ENCODE results near the gene GLIPR1. TPM values are rescaled to one million over a fixed set of nuclear protein-coding genes. Genes with fewer than 3 reads are reported as not detected.
A peak's percentile ranks its signal among the peaks of the same experiment; 100 is the strongest.

GLIPR1 gene
- total and polyA plus RNA-seq, 2 donors (not counting 3 experiments of a cell fraction or from before 2014, with no cell fraction given) = 98.8 to 108 TPM

DNA sequence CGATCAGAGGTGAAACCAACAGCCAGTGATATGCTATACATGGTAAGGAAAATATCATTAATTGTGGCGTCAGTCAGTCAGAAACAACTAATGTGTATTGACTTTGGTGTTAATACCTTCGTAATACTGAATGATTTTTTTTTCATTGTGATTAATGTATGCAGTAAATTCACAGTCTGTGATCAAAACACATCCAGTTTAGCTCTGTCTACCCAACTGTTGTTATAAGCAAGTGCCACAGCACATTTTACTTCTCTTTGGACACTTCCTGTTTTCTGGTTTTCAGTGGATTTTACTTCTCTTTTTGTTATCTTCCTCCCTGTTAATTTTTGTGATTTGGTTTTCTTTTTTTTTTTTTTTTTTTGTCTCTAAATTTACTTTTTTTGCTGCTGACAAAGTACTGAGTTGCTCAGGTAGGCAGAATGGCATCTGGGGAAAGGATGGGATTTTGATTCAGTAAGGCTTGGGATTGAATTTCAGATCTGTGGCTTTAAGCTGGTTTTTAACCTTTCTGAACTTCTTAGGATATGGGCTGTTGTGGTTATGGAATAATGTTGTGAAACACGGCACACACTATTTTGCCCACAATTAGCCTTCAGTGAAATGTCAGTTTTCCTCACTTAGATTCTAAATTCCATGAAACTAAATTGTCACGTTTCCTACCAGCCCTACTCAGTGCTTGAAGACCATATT, 604 bp downstream of the GLIPR1 start:
- Histone ChIP-seq H3K36me3 (ENCODE audit: control insufficient read depth in 2 of 2, extremely low read depth in 1 of 2, insufficient read depth in 2 of 2, low read length in 2 of 2) (peaks cover 0 to 2% of the 10 kb centered on the region in 2 experiments), H3K79me2 (ENCODE audit: control insufficient read depth, insufficient read depth, low read length) (peaks cover 36% of the 10 kb centered on the region), H3K9me1 (replicated peaks; ENCODE audit: control insufficient read depth, extremely low read depth, insufficient read depth, low read length) (no peaks in the 10 kb centered on the region), H2AFZ (ENCODE audit: low read depth, low read length) (peak overlapping the region; percentile 33), H3K4me3 (replicated peaks in 1 of 3; ENCODE audit: insufficient read depth in 1 of 3, low read depth in 1 of 3, low read length in 3 of 3) (peak overlapping the region; percentile 37 to 79 (median 47)), H3K4me2 (ENCODE audit: insufficient read depth, low read length) (peak overlapping the region; percentile 98), H3K4me1 (ENCODE audit: control insufficient read depth, extremely low read depth, insufficient read depth, low read length) (peaks cover 29% of the 10 kb centered on the region), H3K27ac (ENCODE audit: insufficient read depth, low read depth, low read length) (peak overlapping the region; percentile 80), H3K9me3 (replicated peaks; ENCODE audit: control insufficient read depth, insufficient read depth, low read length) (no peaks in the 10 kb centered on the region), H4K20me1 (replicated peaks; ENCODE audit: control insufficient read depth, extremely low read depth, insufficient read depth, low read length) (no peaks in the 10 kb centered on the region), H3K27me3 (ENCODE audit: control insufficient read depth in 2 of 2, insufficient read depth in 2 of 2, low read length in 2 of 2) (no peaks in the 10 kb centered on the region), H3K9ac (replicated peaks; ENCODE audit: extremely low read depth, insufficient read depth, low read length) (peak overlapping the region; percentile 86)
- dilution Hi-C loops (cut with MboI; ENCODE audit: extremely low pct_ligation_motif_present, low sequenced_read_pairs) (no loop called here), intact Hi-C loops (cut with micrococcal nuclease) (loop anchor here (2.0 to 10.0 kb wide), 2 partner anchors 34 to 1104 kb away; no protein-coding TSS in a partner anchor)
- TSS peak; percentile 60 for BruUV-seq (replicated peaks)
- peak; percentile 53 for DNase-seq (ENCODE audit: low read depth, low spot score)
- CTCF ChIA-PET = interaction anchor here (0.6 to 3.8 kb wide), 11 partner anchors 9 to 1185 kb away, joined by 3 to 25 read pairs (median 3); partner anchors contain the start of genes GLIPR1L1 and GLIPR1L2
- POLR2A ChIA-PET = interaction anchor here (0.6 to 1.9 kb wide), 10 partner anchors 9 to 955 kb away, joined by 3 to 7 read pairs (median 4); partner anchors contain the start of gene GLIPR1L2
- no peak for TF ChIP-seq MYC (IDR thresholded peaks at IDR 0.05; ENCODE audit: low read depth, low read length)
- TF ChIP-seq GATA2 (IDR thresholded peaks at IDR 0.05; ENCODE audit: insufficient read depth, insufficient read length, low read depth, low read length) = no peak
- TF ChIP-seq, protein P1, sequence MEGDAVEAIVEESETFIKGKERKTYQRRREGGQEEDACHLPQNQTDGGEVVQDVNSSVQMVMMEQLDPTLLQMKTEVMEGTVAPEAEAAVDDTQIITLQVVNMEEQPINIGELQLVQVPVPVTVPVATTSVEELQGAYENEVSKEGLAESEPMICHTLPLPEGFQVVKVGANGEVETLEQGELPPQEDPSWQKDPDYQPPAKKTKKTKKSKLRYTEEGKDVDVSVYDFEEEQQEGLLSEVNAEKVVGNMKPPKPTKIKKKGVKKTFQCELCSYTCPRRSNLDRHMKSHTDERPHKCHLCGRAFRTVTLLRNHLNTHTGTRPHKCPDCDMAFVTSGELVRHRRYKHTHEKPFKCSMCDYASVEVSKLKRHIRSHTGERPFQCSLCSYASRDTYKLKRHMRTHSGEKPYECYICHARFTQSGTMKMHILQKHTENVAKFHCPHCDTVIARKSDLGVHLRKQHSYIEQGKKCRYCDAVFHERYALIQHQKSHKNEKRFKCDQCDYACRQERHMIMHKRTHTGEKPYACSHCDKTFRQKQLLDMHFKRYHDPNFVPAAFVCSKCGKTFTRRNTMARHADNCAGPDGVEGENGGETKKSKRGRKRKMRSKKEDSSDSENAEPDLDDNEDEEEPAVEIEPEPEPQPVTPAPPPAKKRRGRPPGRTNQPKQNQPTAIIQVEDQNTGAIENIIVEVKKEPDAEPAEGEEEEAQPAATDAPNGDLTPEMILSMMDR (IDR thresholded peaks at IDR 0.05; ENCODE audit: extremely low read depth in 1 of 2, insufficient read depth in 1 of 2, low read depth in 1 of 2, low read length in 2 of 2) = no peak
- no peak for TF ChIP-seq FOS (IDR thresholded peaks at IDR 0.05; ENCODE audit: borderline replicate concordance, insufficient read depth, low read length)
- no peak for TF ChIP-seq EZH2 (IDR thresholded peaks at IDR 0.05; ENCODE audit: borderline replicate concordance, low read depth, low read length, severe bottlenecking)
- TF ChIP-seq, protein P2, sequence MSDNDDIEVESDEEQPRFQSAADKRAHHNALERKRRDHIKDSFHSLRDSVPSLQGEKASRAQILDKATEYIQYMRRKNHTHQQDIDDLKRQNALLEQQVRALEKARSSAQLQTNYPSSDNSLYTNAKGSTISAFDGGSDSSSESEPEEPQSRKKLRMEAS (IDR thresholded peaks at IDR 0.05; ENCODE audit: insufficient read depth, insufficient read length) = no peak
- no peak for TF ChIP-seq POLR2A (IDR thresholded peaks at IDR 0.05; ENCODE audit: low read depth, low read length)
- no peak for TF ChIP-seq POLR2AphosphoS5 (IDR thresholded peaks at IDR 0.05; ENCODE audit: insufficient read depth, low read depth, low read length)
- no peak for TF ChIP-seq JUN (IDR thresholded peaks at IDR 0.05; ENCODE audit: borderline replicate concordance, insufficient read depth, insufficient read length, low read depth)
- FAIRE-seq = no peak
